BLaER1 (cell line): ENCODE data around the gene NPAT.
A peak's percentile ranks its signal among the peaks of the same experiment; 100 is the strongest.

ENCODE experiments used
- H3K27ac ChIP-seq: shearing (Covaris generic); formaldehyde crosslinking; 2 replicates; pipeline ENCODE4 v1.8.1; 2022
- H3K27me3 ChIP-seq: shearing (Covaris generic); formaldehyde crosslinking; 2 replicates; pipeline ENCODE4 v1.8.1; 2022
- H3K36me3 ChIP-seq: shearing (Covaris generic); formaldehyde crosslinking; 2 replicates; pipeline ENCODE4 v1.8.1; 2022
- H3K4me1 ChIP-seq: shearing (Covaris generic); formaldehyde crosslinking; 2 replicates; pipeline ENCODE4 v1.8.1; 2022
- H3K4me2 ChIP-seq: shearing (Covaris generic); formaldehyde crosslinking; 2 replicates; pipeline ENCODE4 v1.8.1; 2022
- H3K4me3 ChIP-seq: shearing (Covaris generic); formaldehyde crosslinking; 2 replicates; pipeline ENCODE4 v1.8.1; 2022
- H3K9ac ChIP-seq: shearing (Covaris generic); formaldehyde crosslinking; 2 replicates; pipeline ENCODE4 v1.8.1; 2022
- H3K9me3 ChIP-seq: shearing (Covaris generic); formaldehyde crosslinking; 2 replicates; pipeline ENCODE4 v1.8.1; 2022
- H4K20me1 ChIP-seq: shearing (Covaris generic); formaldehyde crosslinking; 2 replicates; pipeline ENCODE4 v1.8.1; 2022
- Cebpa-rat ChIP-seq: shearing (Covaris generic); IDR thresholded peaks from 2 replicates; pipeline ENCODE4 v1.8.1; 2022

NPAT gene

DNA sequence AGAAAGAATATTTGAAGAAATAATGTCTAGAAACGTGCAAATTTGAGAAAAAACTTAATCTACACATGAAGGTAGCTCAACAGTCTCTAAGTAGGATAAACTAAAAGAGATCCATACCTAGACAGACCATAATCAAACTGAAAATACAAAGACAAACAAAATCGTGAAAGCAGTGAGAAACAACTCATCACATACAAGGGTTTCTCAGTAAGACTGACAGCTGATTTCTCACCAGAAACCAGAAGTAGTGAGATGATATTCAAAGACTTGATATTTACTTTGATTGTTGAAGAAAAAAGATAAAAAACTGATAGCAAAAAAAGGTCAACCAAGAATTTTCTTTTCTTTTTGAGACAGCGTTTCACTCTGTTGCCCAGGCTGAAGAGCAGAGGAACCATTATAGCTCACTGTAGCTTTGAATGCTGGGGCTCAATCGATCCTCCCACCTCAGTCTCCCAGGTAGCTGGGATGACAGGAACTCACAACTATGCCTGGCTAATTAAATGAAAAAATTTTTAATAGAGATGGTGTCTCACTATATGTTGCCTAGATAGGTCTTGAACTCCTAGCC is 17.4 kb downstream of the NPAT start:
- H4K20me1 ChIP-seq, result peaks cover 21% of the 10 kb centered on the region
- peaks cover 6% of the 10 kb centered on the region; the same call in 1 of the 2 replicates for H3K4me1 ChIP-seq
- peak overlapping the region; percentile 24; the same call in 1 of the 2 replicates for H3K4me3 ChIP-seq
- no peak overlapping the region for H3K27ac ChIP-seq
- H3K4me2 ChIP-seq, result no peak overlapping the region
- no peak for TF ChIP-seq Cebpa-rat
- H3K36me3 ChIP-seq, result peaks cover 100% of the 10 kb centered on the region
- H3K9me3 ChIP-seq, result peaks cover 71% of the 10 kb centered on the region
- H3K27me3 ChIP-seq, result no peaks in the 10 kb centered on the region
- H3K9ac ChIP-seq, result no peak overlapping the region

DNA sequence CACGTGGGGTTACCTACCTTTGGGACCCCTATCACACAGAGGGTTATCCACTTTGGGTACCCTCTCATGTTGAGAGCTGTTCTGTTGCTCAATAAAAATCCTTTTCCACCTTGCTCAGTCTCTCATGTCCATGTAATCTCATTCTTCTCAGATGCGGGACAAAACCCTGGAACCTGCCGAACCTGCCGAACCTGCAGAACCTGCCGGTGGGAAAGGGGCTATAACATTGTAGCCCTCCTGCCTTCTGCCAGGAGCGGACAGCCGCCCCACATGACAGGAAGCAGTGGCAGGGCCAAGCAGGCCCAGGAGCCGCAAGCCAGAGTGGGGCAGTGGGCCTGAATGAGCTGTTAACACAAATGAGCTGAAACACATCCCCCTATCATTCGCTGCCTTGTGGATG is 18.1 kb downstream of the NPAT start:
- Histone ChIP-seq H3K4me3 (peak overlapping the region; percentile 24; the same call in 1 of the 2 replicates), H3K9ac (no peak overlapping the region), H3K4me2 (no peak overlapping the region), H3K27ac (no peak overlapping the region), H4K20me1 (peaks cover 28% of the 10 kb centered on the region), H3K4me1 (peaks cover 6% of the 10 kb centered on the region; the same call in 1 of the 2 replicates), H3K36me3 (peaks cover 100% of the 10 kb centered on the region), H3K9me3 (peaks cover 66% of the 10 kb centered on the region), H3K27me3 (no peaks in the 10 kb centered on the region)
- no peak for TF ChIP-seq Cebpa-rat

DNA sequence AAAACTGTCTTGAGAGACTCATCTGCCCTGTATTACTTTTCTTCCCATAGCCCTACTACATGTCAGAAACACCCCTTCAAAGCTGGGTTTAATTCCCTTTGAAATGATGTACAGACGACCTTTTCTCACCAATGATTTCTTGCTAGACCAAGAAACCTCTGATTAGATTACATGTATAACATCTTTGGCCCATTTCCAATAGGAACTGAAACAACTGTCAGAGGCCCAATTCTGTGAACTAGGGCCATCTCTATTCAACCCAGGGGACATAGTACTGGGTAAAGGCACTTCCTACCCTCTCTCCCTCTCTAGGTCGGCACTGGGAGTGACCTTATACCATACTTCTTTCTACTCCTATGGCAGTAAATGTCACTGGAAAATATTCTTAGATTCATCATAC is 19.4 kb downstream of the NPAT start:
- Histone ChIP-seq H3K4me2 (peak overlapping the region; percentile 2; the same call in 1 of the 2 replicates), H3K27me3 (no peaks in the 10 kb centered on the region), H3K9ac (no peak overlapping the region), H3K9me3 (peaks cover 53% of the 10 kb centered on the region), H3K4me3 (no peak overlapping the region), H3K4me1 (peaks cover 6% of the 10 kb centered on the region; the same call in 1 of the 2 replicates), H3K27ac (no peak overlapping the region), H4K20me1 (peaks cover 41% of the 10 kb centered on the region), H3K36me3 (peaks cover 98% of the 10 kb centered on the region)
- no peak for TF ChIP-seq Cebpa-rat

DNA sequence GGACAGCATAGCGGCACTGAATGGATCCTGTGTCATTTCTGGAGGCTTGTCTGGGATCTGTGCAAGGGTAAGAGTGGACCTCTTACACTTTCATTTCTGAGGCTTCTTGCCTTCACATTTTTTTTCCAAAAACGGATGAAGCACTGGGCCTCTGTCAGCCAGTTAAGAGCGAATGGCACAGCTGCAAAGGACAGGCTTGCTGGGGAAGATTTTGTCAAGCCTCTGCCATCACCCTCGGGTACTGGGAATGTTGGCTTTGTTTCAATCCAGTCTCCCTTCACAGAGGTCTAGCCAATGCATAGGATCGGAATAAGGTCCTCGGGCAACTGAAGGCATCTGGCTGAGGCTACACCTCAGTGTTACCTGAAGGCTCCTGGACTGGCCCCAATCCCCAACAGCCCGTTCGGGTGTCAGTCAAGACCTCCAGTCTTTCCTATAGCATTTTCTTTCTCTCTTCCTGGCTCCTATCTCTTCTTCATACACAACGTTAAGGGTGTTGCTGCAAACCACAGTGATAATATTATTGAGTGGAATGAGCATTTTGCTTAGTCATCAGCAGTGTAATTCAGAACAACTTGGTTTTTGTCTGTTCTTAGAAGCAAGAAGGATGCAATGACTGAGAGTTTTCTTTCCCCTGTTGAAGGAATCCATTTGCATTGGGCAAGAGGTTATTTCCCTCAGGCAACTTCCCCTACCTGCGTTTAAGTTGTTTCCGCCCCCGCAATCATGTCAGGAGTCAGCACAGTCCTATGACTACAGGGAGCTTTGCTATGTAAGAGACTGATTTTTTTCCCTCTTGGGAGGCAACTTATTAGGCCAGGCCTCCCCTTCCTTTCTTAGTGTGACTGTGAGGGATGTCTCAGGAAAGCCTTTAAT is 22.8 kb downstream of the NPAT start:
- H4K20me1 ChIP-seq, result peaks cover 65% of the 10 kb centered on the region
- H3K4me3 ChIP-seq, result no peak overlapping the region
- H3K9ac ChIP-seq, result no peak overlapping the region
- peaks cover 19% of the 10 kb centered on the region for H3K9me3 ChIP-seq
- no peak overlapping the region for H3K4me2 ChIP-seq
- H3K27me3 ChIP-seq, result no peaks in the 10 kb centered on the region
- TF ChIP-seq Cebpa-rat, result no peak
- H3K4me1 ChIP-seq, result peaks cover 6% of the 10 kb centered on the region; the same call in 1 of the 2 replicates
- no peak overlapping the region for H3K27ac ChIP-seq
- H3K36me3 ChIP-seq, result peaks cover 92% of the 10 kb centered on the region

DNA sequence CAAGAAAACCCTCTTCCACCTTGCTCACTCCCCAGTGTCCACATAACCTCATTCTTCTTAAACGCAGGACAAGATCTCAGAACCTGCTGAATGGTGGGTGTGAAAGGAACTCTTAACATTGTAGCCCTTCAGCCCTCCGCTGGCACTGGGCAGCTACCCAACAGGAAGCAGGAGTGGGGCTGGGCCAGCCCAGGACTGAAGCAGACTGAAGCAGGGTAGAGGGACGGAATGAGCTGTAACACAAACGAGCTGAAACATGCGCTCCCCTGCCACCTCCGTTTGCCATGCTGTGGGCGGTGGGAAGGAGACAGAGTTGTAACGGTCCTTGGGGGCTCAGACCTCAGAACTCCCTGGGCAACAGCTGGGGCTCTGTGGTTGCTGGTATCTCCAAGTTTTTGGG is 23.6 kb downstream of the NPAT start:
- Histone ChIP-seq H3K27me3 (no peaks in the 10 kb centered on the region), H3K4me1 (peaks cover 6% of the 10 kb centered on the region; the same call in 1 of the 2 replicates), H4K20me1 (peaks cover 65% of the 10 kb centered on the region), H3K27ac (no peak overlapping the region), H3K4me2 (no peak overlapping the region), H3K4me3 (no peak overlapping the region), H3K9me3 (peaks cover 10% of the 10 kb centered on the region), H3K36me3 (peaks cover 91% of the 10 kb centered on the region), H3K9ac (no peak overlapping the region)
- TF ChIP-seq Cebpa-rat, result no peak

DNA sequence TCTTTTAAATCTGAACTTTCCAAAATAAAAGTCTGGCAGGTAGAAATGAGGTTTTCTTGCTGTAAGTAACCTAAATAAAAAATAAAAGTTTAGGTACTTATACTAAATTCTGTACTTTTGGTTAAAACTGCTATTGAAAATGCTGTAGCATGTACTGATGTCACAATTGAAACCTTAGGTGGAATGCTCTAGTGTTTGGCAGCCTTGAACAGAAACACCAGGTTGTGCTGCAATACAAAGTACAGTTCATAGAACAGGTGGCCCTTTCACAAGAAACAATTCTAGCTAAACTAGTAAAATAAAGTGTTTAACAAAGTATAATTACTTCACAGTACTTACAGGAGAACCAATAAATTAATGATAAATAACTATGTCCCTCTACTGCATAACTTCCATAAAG is 25.1 kb downstream of the NPAT start:
- Histone ChIP-seq H3K9ac (no peak overlapping the region), H4K20me1 (peaks cover 65% of the 10 kb centered on the region), H3K4me1 (no peaks in the 10 kb centered on the region), H3K9me3 (no peaks in the 10 kb centered on the region), H3K4me3 (no peak overlapping the region), H3K36me3 (peaks cover 90% of the 10 kb centered on the region), H3K27me3 (no peaks in the 10 kb centered on the region), H3K4me2 (no peak overlapping the region), H3K27ac (no peak overlapping the region)
- no peak for TF ChIP-seq Cebpa-rat

DNA sequence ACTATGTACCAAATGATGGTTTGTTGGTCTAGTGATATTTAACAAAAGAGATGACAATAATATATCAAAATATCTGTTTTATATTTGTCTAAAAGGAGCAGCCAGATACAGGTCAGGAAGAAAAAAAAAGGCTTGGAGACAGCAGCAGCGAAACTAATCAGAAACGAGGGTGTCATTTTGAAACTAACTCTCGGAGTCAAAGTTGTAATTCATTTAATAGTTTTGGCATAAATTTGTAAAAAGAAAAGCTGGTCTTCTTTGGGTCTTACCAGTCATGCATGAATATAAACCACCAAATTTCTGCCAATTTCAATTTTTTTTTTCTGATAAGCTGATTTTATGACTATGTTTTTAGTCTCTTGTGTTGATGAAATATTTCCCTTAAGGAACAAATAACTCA is 25.5 kb downstream of the NPAT start:
- Histone ChIP-seq H3K9me3 (no peaks in the 10 kb centered on the region), H4K20me1 (peaks cover 63% of the 10 kb centered on the region), H3K27ac (no peak overlapping the region), H3K4me1 (no peaks in the 10 kb centered on the region), H3K36me3 (peaks cover 89% of the 10 kb centered on the region), H3K4me2 (no peak overlapping the region), H3K9ac (no peak overlapping the region), H3K27me3 (no peaks in the 10 kb centered on the region), H3K4me3 (no peak overlapping the region)
- no peak for TF ChIP-seq Cebpa-rat

DNA sequence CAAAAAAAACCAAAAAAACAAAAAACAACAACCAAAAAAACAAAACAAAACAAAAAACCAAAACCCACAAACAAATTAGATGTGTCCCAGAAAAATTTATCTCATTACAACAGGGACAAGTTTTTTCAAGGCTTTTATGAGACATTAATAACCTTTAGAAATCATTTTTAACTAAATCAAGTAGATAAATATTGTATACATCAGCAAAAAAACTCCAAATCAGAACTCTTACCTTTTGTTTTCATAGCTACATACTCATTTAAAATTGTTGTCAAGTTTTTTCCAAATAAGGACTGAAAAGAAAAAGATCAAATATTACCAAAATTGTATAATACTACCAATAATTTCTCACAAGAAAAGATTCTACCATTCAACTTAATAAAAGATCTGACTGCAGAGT is 28.7 kb downstream of the NPAT start:
- peaks cover 31% of the 10 kb centered on the region for H4K20me1 ChIP-seq
- H3K27ac ChIP-seq, result no peak overlapping the region
- H3K4me3 ChIP-seq, result no peak overlapping the region
- no peak overlapping the region for H3K4me2 ChIP-seq
- H3K27me3 ChIP-seq, result no peaks in the 10 kb centered on the region
- no peak overlapping the region for H3K9ac ChIP-seq
- H3K36me3 ChIP-seq, result peaks cover 89% of the 10 kb centered on the region
- H3K9me3 ChIP-seq, result no peaks in the 10 kb centered on the region
- TF ChIP-seq Cebpa-rat, result no peak
- H3K4me1 ChIP-seq, result no peaks in the 10 kb centered on the region

DNA sequence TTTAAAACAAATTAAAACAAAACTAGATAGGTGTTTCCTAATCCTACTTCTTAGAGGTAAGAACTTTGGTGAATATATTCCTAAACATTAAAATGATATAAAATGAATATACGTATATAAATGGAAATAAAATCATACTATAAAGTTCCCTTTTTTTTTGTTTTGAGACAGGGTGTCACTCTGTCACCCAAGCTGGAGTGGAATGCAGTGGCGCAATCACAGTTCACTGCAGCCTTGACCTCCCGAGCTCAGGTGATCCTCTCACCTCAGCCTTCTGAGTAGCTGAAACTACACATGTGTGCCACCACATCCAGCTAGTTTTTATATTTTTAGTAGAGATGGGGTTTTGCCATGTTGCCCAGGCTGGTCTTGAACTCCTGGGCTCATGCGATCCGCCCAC is 44.9 kb downstream of the NPAT start:
- Histone ChIP-seq H3K9ac (no peak overlapping the region), H3K27me3 (no peaks in the 10 kb centered on the region), H3K36me3 (peaks cover 93% of the 10 kb centered on the region), H3K27ac (no peak overlapping the region), H4K20me1 (no peaks in the 10 kb centered on the region), H3K4me1 (0 out of 2 replicates have a peak, but pooled peaks cover 8% of the 10 kb centered on the region), H3K9me3 (no peaks in the 10 kb centered on the region), H3K4me2 (no peak overlapping the region), H3K4me3 (no peak overlapping the region)
- no peak for TF ChIP-seq Cebpa-rat

DNA sequence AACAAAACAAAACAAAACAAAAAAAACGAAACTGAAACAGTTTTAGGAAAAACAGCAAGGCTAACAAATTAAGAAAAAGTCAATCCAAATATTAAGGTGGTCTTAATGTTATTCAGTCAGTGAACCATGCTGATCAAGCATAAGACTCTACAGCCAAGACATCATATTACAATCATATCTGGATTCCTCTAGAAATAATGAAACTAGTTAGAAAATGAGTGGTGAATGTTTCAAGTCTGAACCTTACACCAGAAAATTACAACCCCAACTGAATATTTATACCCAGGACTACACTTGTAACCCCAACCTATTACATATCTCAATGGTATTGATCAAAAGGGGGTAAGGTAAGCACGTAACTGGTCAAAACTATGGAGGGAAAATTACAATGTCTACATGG is 52.3 kb downstream of the NPAT start:
- no peaks in the 10 kb centered on the region for H4K20me1 ChIP-seq
- H3K36me3 ChIP-seq, result peaks cover 88% of the 10 kb centered on the region
- no peak for TF ChIP-seq Cebpa-rat
- H3K9ac ChIP-seq, result no peak overlapping the region
- H3K4me2 ChIP-seq, result no peak overlapping the region
- no peak overlapping the region for H3K4me3 ChIP-seq
- no peaks in the 10 kb centered on the region for H3K27me3 ChIP-seq
- H3K4me1 ChIP-seq, result peaks cover 25% of the 10 kb centered on the region
- H3K27ac ChIP-seq, result no peak overlapping the region
- H3K9me3 ChIP-seq, result no peaks in the 10 kb centered on the region
